Right renal pelvis (tissue), 4 donors: ENCODE results near the gene GALNT4. TPM values are rescaled to one million over a fixed set of nuclear protein-coding genes. Genes with fewer than 3 reads are reported as not detected.

Experiments
- DNase-seq, 4 donors: peaks; one replicate each; pipeline ENCODE4 v3.0.0-alpha.2; 2013; ENCODE audit warnings: low read depth in 4 of 4, low spot score in 3 of 4, missing footprints in 1 of 4
- polyA plus RNA-seq, 4 donors: library from polyadenylated mRNA; unstranded; fragments of 120-200 nt; gene quantifications; one replicate each; pipeline ENCODE4 v1.2.1, GENCODE V29; 2013; ENCODE audit not compliant: insufficient read length in 4 of 4

GALNT4 gene
- polyA plus RNA-seq: 10 to 100 TPM in 3 of 4 donors, 1 to 10 TPM in 1; 8.8 to 12.8 (median 11.0) TPM

GRCh38 chr12:89524541-89525304 is at the start of gene GALNT4:
Gene GALNT4, minus strand, starts transcription at chr12:89524796. Its CDS starts 247 bp downstream, at chr12:89524549.
- DNase-seq: peak; percentile 81 to 89 (median 84)

GRCh38 chr12:89573051-89573810 is 48.6 kb upstream of the GALNT4 start:
- no peak for DNase-seq

GRCh38 chr12:89571491-89572195 is 47.0 kb upstream of the GALNT4 start:
- DNase-seq: no peak

GRCh38 chr12:89568484-89568883 is 43.9 kb upstream of the GALNT4 start:
- DNase-seq: no peak

GRCh38 chr12:89567691-89568239 is 43.2 kb upstream of the GALNT4 start:
- DNase-seq: no peak

GRCh38 chr12:89566615-89567014 is 42.0 kb upstream of the GALNT4 start:
- DNase-seq: no peak

GRCh38 chr12:89565002-89565401 is 40.4 kb upstream of the GALNT4 start:
- no peak for DNase-seq

GRCh38 chr12:89559753-89560152 is 35.2 kb upstream of the GALNT4 start:
- no peak for DNase-seq

GRCh38 chr12:89556976-89557375 is 32.4 kb upstream of the GALNT4 start:
- no peak for DNase-seq

GRCh38 chr12:89552376-89552775 is 27.8 kb upstream of the GALNT4 start:
- no peak for DNase-seq

GRCh38 chr12:89551747-89552146 is 27.2 kb upstream of the GALNT4 start:
- no peak for DNase-seq

- DNase-seq: no peak
Measured at GRCh38 chr12:89547101-89547500, 22.5 kb upstream of the GALNT4 start.

GRCh38 chr12:89546151-89546550 is 21.6 kb upstream of the GALNT4 start:
- no peak for DNase-seq

- DNase-seq: peak in 2 of 4 donors; percentile 54 to 67
Measured at GRCh38 chr12:89544681-89545184, 20.1 kb upstream of the GALNT4 start.

GRCh38 chr12:89544022-89544421 is 19.4 kb upstream of the GALNT4 start:
- no peak for DNase-seq

GRCh38 chr12:89542912-89543592 is 18.5 kb upstream of the GALNT4 start:
- peak; percentile 68 to 80 (median 79) for DNase-seq

- DNase-seq: no peak
Measured at GRCh38 chr12:89542236-89542635, 17.6 kb upstream of the GALNT4 start.

GRCh38 chr12:89540586-89540985 is 16.0 kb upstream of the GALNT4 start:
- no peak for DNase-seq

GRCh38 chr12:89539426-89540223 is 15.0 kb upstream of the GALNT4 start:
- DNase-seq: no peak
